Left forelimb (tissue), 1 donor: ENCODE results near the gene BRD3.

Source experiments
- DNase-seq: peaks from one replicate; pipeline ENCODE4 v3.0.0-alpha.2; 2018; ENCODE audit warnings: low spot score

The BRD3 gene

GRCh38 chr9:134024214-134024792, 43.5 kb downstream of the BRD3 start:
- DNase-seq: no peak

GRCh38 chr9:134014946-134015345, 52.9 kb downstream of the BRD3 start:
- no peak for DNase-seq

GRCh38 chr9:134011401-134011800, 56.4 kb downstream of the BRD3 start:
- no peak for DNase-seq

GRCh38 chr9:134010310-134011173, 57.3 kb downstream of the BRD3 start:
- no peak for DNase-seq

- DNase-seq: no peak
Measured at GRCh38 chr9:134007571-134007970, 60.3 kb downstream of the BRD3 start.

GRCh38 chr9:134007150-134007549, 60.7 kb downstream of the BRD3 start:
- DNase-seq: no peak

GRCh38 chr9:134005381-134005780, 62.4 kb downstream of the BRD3 start:
- DNase-seq: no peak

- no peak for DNase-seq
Measured at GRCh38 chr9:134004881-134005280, 62.9 kb downstream of the BRD3 start.

GRCh38 chr9:134004131-134004873, 63.5 kb downstream of the BRD3 start:
- no peak for DNase-seq

GRCh38 chr9:134003237-134003636, 64.6 kb downstream of the BRD3 start:
- DNase-seq: no peak

- DNase-seq: no peak
Measured at GRCh38 chr9:134002796-134003195, 65.0 kb downstream of the BRD3 start.

- no peak for DNase-seq
Measured at GRCh38 chr9:133999851-134000265, 68.0 kb downstream of the BRD3 start.

GRCh38 chr9:133998915-133999595, 68.8 kb downstream of the BRD3 start:
- DNase-seq: peak; percentile 37

GRCh38 chr9:133997584-133997983, 70.2 kb downstream of the BRD3 start:
- DNase-seq: no peak

- no peak for DNase-seq
Measured at GRCh38 chr9:133996531-133997520, 71.0 kb downstream of the BRD3 start.

- no peak for DNase-seq
Measured at GRCh38 chr9:133995012-133995896, 72.6 kb downstream of the BRD3 start.

GRCh38 chr9:133994353-133995011, 73.3 kb downstream of the BRD3 start:
- peak; percentile 89 for DNase-seq

GRCh38 chr9:133993635-133994253, 74.1 kb downstream of the BRD3 start:
- no peak for DNase-seq
